ENCODE measurements around the gene CDC14A.
"Not testable (repeated sequence)": the region's sequence is repeated elsewhere in the genome, so short reads cannot be mapped to it uniquely, and the experiment has no call there.

Gene CDC14A

DNA sequence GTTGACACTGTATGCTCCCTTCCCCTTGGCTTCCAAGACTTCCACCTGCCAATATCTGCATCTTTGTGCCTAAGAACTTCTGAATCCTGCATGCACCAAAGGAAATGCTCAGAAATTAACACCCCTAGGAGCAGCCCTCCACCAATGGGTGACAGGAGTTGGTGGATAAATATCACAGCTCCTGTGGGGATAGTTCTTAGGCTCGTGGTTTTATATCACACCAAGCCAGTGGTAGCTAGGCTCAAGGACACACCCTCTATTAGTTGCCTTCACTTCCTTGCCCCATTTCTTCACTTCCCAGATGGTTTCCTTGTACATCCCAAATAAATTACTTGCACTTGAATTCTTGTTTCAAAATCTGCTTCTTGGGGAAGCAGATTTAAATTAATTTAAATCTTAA is 16.9 kb upstream of the CDC14A start:
- DNase-seq (ENCODE audit: low spot score), result no peak

DNA sequence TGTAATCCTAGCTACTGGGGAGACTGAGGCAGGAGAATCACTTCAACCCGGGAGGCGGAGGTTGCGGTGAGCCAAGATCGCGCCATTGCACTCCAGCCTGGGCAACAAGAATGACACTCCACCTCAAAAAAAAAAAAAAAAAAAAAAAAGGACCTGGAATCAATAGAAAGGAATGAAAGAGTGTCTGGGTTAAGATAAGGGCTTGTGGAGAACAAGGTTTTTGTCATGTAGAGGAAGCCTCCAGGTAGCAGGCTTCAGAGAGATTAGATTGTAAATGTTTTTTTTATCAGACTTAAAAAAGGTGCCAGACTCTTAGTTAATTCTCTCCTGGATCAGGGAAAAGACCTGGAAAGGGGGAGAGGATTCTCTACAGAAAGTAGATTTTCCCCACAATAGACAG is 14.4 kb upstream of the CDC14A start:
- not testable (repeated sequence) for DNase-seq (ENCODE audit: low spot score)

DNA sequence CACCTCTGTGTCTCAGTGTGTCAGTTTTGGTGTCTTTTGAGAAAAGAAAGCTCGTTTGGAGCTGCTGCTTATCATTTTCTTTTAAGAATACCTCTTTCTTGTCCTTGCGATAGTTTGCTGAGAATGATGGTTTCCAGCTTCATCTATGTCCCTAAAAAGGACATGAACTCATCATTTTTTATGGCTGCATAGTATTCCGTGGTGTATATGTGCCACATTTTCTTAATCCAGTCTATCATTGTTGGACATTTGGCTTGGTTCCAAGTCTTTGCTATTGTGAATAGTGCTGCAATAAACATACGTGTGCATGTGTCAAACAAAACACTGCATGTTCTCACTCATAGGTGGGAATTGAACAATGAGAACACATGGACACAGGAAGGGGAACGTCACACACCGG is 12.6 kb upstream of the CDC14A start:
- DNase-seq (ENCODE audit: low spot score), result not testable (repeated sequence)

DNA sequence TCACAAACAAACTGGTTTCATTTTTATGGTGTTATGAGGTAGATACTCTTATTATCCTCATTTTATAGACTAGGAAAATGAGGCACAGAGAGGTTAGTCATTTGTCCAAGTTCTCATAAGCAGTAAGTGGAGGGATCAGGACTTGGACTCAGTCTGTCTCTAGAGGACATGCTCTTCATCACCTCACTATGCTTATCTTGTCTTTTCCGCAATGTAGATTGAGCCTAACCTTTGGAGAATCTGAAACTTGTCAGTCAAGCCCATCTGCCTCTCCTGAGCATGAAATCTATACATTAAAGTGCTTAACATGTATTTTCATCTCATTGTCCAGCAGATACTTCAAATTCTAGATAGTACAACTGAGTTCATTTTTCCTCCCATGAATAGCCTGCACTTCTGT is 11.8 kb upstream of the CDC14A start:
- no peak for DNase-seq (ENCODE audit: low spot score)

DNA sequence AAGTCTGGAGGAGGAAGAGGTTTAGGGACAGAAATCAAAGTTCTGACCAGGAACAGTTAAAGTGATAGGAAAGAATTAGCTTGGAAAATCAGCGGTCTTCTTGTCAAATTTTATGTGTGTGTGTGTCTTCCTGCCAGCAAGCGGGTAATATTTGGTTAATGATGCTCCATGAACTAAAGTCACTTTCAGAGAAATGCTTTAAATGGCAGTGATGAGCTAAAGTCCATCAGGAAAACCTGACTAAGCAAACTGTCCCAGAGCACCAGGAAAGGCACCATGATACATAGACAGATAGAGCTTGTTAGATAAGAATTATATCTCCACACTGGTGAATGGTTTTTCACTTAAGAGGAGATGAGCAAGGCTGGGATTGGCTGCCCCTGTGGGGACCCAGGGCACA is 10.0 kb upstream of the CDC14A start:
- DNase-seq (ENCODE audit: low spot score), result no peak

DNA sequence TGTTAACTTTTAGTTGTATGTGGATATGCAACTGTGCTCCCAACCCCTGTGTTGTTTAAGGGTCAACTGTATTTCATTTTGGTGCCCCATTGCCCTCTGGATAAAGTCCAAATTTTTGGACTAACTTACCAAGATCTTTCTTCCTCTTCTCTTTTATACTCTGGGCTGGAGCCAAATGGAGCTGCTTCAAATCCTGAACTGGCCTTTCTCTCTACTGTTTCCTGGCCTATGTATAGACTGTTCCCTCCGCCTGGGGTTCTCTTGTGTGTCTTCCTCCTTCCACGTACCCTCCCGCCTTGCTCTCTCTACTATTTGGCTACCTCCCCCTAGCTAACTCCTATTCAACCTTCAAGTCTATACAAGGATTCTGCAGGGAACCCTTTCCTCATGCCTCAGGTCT is 8.4 kb upstream of the CDC14A start:
- no peak for DNase-seq (ENCODE audit: low spot score)

DNA sequence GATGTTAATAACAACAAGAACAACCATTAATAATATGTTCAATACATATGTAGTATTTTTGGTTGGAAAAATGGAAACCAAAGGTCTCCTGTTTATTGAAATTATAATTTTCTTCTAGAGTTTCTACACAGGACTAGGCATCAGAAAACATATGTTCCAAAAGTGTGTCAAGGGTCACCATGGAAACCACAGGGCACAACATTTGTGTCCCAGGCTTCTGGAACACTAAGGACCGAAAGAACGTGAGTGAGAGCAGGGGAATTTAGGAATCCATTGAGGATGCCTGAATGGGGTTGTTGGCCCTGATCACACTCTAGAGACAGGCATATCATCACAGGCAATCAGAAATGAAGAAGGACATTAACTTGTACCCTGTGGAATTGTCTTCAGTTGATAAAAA is 7.5 kb upstream of the CDC14A start:
- no peak for DNase-seq (ENCODE audit: low spot score)

DNA sequence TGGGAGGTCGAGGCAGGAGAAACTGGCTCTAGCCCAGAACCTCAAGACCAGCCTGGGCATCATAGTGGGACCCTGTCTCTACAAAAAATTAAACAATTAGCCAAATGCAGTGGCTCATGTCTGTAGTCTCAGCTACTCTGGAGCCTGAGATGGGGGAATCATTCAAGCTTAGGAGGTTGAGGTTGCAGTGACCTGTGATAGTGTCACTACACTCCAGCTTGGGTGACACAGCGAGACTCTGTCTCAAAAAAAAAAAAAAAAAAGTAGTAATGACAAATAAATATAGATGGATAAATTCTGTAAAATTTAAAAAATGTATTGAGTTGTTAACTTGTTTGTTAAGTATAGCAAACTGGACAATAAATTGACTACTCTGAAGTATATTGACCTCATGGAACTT is 5.9 kb upstream of the CDC14A start:
- no peak for DNase-seq (ENCODE audit: low spot score)

DNA sequence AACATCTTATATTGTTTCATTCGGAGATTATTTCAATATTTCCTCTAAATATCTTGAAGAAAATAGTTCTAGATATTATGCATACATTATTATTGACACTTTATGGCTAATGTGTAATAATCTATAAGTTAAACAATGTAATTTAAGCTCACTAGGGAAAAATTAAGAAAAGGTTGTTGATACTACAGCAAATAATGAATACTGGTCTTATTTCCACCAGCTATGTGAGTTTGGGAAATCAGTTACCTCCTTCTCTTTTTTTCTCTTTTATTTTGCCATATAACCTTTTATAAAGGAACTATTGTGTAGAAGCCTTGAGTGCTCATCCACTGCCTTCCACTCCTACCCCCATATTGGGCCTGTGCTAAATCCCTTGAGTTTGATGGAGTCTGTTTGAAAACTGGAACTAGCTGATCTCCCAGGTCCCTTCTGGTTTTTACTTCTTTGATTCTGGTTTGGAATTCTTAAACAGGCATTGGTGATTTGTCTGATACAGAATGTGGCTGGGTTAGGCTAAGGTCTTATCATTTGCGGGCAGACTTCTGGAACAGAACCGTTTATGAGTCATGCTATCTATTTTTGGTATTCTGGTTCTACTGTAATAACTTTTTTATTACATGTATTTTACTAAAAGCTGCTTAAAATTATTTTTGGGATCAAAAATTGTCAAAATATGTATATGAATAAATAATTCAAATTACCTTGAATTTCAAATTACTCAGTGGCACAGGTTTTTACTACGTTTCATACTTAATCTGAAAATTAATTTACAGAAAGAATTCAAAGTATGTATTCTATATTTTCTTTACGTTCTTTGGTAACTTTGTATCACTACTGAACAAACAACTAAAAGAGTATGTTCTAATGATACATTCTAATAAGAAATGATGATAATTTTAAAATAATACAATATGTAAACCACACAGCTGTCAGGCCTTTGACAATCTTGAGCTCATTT is 5.0 kb upstream of the CDC14A start:
- no peak for DNase-seq (ENCODE audit: low spot score)

DNA sequence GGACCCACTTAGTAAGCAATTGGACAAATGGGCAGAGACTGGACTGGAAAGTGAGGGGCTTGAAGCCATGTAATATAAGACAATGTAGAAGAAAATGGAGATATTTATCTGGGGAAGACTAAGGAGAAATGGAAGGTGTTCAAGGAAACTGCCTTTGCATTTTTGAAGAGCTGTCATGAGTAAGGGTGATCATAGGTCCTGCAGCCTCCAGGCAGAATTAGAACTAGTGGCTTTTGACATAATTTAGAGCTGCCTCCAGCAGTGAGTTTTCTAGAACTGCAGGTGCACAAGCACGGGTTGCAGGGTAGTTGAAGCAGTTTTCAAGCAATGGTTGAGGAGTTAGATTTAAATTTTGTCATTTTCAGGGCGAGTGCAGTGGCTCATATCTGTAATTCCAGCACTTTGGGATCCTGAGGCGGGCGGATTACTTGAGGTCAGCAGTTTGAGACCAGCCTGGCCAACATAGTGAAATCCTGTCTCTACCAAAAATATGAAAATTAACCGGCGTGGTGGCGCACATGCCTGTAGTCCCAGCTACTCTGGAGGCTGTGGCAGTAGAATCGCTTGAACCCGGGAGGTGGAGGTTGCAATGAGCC is 3.7 kb upstream of the CDC14A start:
- DNase-seq (ENCODE audit: low spot score), result no peak

DNA sequence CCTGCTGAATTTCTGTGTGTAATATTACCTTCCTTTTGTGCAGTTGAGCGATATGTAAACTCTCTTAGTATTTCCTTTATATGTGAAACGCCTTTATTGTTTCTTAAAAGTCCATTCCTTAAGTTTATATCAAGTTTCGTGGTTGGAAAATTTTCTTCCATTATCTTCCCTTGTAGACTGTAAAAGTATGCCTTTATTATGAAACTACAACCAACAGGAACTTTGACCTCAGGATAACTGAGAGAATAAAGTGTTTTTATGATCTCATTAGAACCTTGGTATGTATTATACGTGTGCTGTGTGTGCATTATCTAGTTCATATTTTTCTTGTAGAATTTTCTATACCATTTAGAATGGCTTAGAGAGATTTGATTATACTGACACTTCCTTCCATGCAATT is 3.1 kb upstream of the CDC14A start:
- DNase-seq (ENCODE audit: low spot score), result no peak

DNA sequence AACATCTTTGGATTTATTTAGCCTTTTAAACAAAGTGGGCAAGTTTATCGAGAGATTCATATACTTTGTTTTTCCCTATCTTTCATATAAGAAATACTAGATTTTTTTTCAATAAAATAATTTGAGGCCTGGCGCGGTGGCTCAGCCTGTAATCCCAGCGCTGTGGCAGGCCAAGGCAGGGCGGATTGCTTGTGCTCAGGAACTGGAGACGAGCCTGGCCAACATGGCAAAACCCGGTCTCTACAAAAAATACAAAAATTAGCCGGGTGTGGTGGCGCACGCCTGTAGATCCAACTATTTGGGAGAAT is 1.6 kb upstream of the CDC14A start:
- no peak for DNase-seq (ENCODE audit: low spot score)

DNA sequence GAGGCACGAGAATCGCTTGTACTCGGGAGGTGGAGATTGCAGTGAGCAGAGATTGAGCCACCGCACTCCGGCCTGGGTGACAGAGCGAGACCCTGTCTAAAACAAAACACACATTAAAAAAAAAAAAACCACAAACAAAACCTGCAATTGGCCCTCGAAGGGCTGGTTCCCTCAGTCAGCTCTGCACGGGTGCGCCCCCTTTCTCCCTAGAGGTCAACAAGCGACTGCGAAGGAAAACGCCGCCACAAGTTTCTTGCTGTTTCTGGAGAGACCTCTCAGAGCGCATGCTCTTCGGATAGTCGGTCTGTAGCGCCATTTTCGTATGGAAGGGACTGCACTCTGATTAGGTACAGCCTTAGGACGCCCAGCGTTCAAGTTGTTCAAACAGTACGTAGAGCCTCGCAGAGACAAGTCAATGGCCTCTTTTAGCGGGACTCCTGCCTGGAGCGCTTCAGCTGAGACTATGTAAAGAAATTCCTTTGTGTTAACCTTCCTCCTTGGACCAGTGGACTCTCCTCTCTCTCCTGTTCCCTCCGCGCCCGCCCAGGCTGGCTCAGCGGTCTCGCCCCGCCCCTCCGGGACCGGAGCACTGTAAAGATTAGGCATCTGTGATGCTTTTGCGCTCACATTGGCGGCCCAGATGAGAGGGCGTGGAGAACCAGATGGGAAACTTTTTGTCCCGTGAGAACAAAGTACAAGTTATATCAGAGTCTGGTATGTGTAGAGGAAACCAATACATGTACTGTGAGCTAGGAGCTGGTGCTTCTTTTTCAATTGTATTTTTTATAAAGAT is 1.0 kb upstream of the CDC14A start:
- DNase-seq (ENCODE audit: low spot score), result peak; percentile 84

DNA sequence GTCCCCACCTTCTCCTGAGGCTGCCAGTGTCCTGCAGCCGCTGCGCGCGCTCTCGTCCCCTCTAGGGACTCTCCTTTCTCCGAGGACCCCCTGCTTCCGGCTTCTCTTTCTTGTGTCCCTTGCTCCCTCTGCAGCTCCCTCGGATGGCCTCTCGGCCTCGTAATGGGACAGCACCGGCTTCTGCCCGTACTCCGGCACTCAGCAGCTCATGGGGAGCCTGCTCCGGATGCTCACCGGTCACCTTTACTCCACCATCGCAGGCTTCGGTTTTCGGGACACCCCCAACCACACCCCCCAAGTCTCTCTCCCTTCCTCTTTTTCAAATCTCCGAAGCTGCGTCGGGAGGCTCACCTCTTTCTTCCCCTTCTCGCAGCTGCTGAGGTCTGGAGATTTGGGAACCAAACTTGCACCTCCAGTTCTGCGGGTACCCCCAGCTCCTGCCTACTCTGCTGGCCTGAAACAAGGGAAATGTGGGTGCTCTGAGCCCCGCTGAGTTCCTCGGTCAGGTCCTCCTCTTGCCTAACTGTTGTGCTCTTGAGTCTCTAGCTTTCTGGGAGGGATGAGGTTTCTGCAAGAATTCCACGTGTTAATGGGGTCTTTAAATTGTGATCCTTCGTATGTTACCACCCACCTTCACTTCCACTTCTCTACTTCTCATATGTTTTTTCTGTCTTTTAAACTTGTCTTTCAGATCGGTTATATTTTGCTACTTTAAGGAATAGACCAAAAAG is 930 bp downstream of the CDC14A start:
- DNase-seq (ENCODE audit: low spot score), result peak; percentile 31

DNA sequence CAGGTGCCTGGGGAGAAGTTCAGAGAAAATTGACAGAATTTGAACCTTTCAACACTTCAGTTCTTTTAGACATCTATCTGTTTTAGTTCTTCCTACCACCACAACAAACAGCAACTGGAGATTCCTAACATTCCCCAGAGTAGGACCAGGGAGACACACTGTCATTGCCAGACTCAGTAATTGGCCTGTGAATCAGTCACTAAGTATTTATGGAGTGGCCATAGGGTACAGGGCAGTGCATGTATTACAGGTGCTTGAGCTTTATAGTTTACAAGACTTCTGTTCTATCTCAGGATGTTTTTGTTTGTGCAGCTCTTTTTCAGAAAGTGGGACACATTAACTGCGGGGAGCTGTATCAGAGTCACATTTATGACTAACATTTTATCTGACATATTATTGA is 1.7 kb downstream of the CDC14A start:
- DNase-seq (ENCODE audit: low spot score), result no peak

DNA sequence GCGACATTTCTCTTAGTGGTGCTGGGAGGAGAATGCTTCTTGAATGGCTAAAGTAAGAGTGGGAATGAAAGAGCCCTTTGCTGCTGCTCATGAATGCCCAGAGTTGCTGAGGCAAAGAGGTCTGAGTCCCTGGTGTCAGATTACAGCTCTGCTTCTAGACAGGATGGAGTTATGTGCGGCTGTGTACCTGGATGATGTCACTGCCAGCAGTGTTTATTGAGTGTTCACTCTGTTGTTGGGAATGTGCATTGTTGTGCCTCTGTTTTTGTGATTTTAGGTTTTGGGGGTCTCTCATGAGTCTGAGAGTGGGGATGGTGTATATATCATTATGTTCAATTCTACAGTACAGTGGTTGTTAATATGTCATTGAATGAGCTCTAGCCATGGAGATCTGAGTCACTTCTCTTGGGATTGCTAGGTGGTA is 2.7 kb downstream of the CDC14A start:
- DNase-seq (ENCODE audit: low spot score), result peak; percentile 47

DNA sequence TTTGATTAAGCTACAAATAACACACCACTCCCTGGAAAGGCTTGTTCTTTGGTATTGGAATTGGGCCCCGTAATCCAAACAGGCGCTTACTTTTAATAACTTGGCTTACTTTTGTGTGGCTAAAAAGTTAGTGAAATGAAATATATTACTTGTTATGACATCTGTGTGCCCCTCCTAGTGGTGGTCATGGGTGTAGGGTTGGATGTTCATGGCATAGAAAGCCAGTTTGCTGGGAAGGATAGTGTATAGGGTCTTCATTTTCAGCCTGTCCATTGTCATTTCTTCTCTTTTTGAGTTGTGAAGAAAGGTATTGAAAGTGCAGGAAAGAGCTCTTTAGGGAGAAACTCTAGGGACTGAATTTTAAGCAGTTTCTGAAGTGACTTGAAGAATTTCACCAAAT is 5.9 kb downstream of the CDC14A start:
- DNase-seq (ENCODE audit: low spot score), result peak; percentile 27

DNA sequence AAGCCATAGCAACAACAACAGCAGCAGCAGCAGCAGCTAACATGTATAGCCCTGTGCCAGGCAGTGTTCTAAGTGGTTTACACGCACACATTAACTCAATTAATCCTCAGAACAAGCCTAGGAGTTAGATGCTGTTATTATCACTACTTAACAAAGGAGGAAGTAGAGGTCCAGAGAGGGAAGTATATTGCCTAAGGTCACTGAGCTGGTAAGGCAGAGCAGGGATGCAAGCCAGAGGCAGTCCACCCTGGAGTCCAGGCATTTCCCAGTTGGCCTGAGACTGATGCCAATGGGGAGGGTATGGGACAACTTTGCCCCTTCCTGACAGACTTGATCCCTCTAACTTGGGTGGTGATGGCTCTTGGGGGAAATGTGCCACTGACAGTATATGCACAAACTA is 6.8 kb downstream of the CDC14A start:
- DNase-seq (ENCODE audit: low spot score), result no peak

DNA sequence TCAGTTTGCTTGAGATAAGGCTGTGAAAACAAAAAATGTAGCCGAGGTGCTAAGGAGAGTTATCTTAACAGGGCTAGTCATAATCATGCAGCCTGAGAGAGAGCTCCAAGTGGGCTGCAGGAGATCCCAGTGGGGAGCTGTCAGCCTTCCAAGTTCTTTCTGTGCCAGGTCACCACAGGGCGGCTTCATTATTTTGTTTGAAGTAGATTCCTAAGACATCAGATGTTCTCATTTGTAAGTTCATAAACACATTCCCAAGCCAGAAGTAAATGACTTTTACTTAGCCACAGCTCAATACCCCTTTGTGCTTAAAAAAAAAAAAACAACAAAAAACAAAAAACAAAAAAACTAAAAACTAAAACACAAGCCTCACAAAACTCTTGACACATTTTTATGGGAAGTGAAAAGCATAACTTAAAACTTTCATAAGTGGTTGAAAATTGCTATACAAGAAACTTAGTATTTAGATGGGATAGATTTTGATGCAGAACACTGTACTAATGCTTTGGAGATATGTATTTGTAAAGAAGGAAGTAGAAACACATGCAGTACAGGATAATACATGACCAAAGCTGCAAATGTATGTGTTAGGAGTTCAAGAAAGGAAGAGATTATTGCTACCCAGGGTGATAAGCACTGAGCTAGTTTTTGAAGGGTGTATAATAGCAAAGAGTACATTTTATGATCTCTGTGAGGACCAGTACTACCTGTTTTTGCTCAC is 8.6 kb downstream of the CDC14A start:
- no peak for DNase-seq (ENCODE audit: low spot score)

DNA sequence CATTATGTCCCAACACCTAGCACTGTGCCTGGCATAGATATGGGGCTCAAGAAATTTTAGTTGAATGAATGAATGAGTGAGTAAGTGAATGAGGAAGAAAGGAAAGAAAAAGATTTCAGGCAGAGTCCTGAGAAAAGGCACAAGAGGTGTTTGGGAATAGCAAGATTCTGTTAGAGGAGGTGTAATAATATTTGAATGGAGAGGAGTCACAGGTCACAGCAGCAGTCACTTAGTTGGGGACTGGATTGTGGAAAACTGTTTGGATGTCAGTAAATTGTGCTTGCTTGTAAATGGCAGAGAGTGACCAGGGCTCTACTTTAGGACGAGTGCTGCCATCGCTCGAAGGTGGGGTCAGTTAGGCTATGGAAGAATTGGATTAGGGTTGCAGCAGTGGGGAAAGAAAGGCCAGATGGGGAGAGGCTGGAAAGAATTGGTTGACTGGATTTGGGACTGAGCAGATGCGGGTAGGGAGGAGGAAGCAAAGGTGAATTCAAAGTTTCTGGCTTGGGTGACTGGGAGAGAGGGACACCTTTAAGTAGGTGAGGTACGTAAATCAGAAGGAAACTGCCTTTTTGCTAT is 9.3 kb downstream of the CDC14A start:
- DNase-seq (ENCODE audit: low spot score), result no peak

DNA sequence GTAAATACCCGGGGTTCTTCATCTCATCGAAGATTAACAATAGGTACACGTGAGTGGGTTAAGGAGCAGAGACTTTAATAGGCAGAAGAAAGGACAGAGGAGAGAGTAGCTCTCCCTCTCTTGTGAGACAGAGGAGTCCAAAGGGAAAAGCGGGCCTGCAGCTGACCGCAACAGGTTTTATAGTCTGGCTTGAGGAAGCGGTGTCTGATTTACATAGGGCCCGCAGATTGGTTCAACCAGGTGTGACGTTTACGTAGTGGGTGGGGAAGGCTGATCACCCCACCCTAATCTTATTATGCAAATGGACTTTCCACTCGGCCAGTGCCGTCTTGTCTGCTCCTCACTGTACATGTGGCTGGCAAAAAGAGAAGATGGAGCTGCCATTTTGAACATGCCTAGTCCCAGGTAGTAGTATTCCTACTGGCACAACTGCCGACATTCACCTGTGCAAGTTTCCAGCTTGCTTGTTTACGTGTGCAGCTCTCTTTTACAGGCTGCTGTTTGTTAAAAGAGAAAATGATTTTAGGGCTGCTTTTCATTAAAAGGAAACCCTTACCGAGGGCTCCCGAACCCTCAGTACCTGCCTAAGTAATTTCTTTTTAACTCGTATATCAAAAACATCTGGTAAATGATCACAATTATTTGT is 10.6 kb downstream of the CDC14A start:
- no peak for DNase-seq (ENCODE audit: low spot score)
